GM12891 (cell line): Measurements from ENCODE around the gene TRPV6. TPM values are rescaled to one million over a fixed set of nuclear protein-coding genes. Genes with fewer than 3 reads are reported as not detected.

Source experiments
- DNase-seq: peaks from one replicate; pipeline ENCODE4 v3.0.0; 2011; ENCODE audit warnings: low spot score; ENCODE audit not compliant: insufficient read length
- FAIRE-seq: peaks from 2 replicates; lab custom pipeline; 2011; peaks lifted over from hg19 to GRCh38; lab: Jason Lieb, UNC
- PAX5 ChIP-seq: IDR thresholded peaks from 2 replicates; pipeline ENCODE4 v1.6.1; 2011; ENCODE audit warnings: low read length, moderate library complexity, mild to moderate bottlenecking; ENCODE audit not compliant: insufficient read depth, severe bottlenecking
- POLR2A ChIP-seq: IDR thresholded peaks from 2 replicates; pipeline ENCODE4 v1.6.1; 2011; ENCODE audit warnings: low read depth, low read length, control low read depth
- POLR2AphosphoS5 ChIP-seq: IDR thresholded peaks from 2 replicates; pipeline ENCODE4 v1.6.1; 2011; ENCODE audit warnings: low read depth, low read length, control low read depth
- POU2F2 ChIP-seq: IDR thresholded peaks from 2 replicates; pipeline ENCODE4 v1.6.1; 2011; ENCODE audit warnings: low read depth, mild to moderate bottlenecking, control low read depth, low read length, moderate library complexity
- SPI1 ChIP-seq: IDR thresholded peaks from 2 replicates; pipeline ENCODE4 v1.6.1; 2011; ENCODE audit warnings: low read depth, low read length, control low read depth
- TAF1 ChIP-seq: IDR thresholded peaks from 2 replicates; pipeline ENCODE4 v1.6.1; 2011; ENCODE audit warnings: low read depth, low read length, control low read depth
- polyA plus RNA-seq: library from polyadenylated mRNA; unstranded; fragments of >200 nt; gene quantifications from one replicate; pipeline ENCODE4 v1.2.1, GENCODE V29; 2012; ENCODE audit warnings: low read depth, missing spikeins, inconsistent platforms; ENCODE audit not compliant: missing spikeins

Gene TRPV6
- polyA plus RNA-seq, result 0.04 TPM

GRCh38 chr7:142885311-142886230 is at the start of gene TRPV6:
Gene TRPV6 (minus strand): TSS chr7:142885745.
- FAIRE-seq (no peak), DNase-seq (no peak)
- TF ChIP-seq PAX5 (no peak), SPI1 (no peak), TAF1 (no peak), POLR2A (no peak), POU2F2 (no peak), POLR2AphosphoS5 (no peak)

DNA sequence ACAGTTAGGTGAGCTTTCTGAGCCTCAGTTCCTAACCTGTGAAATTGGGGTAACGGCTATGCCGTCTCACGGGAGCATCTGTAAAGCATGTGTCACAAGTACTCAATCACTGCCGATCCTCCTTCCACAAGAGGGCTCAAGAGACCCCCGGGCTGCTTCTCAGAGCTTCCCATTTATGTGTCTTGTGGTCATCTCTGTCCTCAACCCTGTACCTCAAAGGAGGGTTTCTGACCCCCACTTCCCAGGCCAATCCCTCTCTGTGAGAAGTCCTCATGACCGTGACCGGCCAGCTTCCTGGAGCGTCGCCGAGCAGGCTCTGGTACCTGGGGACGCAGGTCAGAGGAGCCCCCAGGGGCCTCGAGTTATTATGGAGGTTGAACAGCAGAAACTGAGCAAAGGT is 48.5 kb upstream of the TRPV6 start:
- no peak for TF ChIP-seq PAX5
- no peak for TF ChIP-seq TAF1
- TF ChIP-seq POLR2AphosphoS5, result no peak
- TF ChIP-seq SPI1, result no peak
- no peak for TF ChIP-seq POU2F2
- no peak for TF ChIP-seq POLR2A
- FAIRE-seq, result no peak

DNA sequence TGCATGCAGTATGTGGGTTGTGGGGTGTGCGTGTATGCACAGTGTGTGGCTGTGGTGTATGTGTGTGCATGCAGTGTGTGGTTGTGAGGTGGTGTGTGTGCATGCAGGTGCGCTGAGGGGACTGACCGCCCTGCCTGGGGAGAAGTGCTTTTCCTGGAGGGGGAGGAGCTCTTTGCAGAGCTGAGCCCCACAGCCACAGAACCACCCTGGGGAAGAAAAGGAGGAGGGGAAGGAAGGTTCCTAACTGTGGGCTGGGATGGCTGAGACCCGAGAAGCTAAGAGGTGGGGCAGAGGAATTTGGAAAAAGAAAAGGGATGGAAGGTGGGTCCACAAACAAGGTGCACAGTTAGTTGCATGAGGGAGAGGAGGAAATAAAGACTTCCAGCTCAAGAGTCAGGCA is 48.1 kb upstream of the TRPV6 start, which contains the start of gene TRPV5:
Gene TRPV5, minus strand, starts transcription at position 123 of the 400 bp plus-strand sequence. CDS start 287 bp downstream, outside the sequence.
- TF ChIP-seq SPI1, result no peak
- no peak for TF ChIP-seq TAF1
- no peak for TF ChIP-seq PAX5
- no peak for TF ChIP-seq POU2F2
- no peak for TF ChIP-seq POLR2A
- DNase-seq (no peak), FAIRE-seq (no peak)

More for the DNA sequence above, 48.5 kb upstream of the TRPV6 start:
- DNase-seq, result no peak

DNA sequence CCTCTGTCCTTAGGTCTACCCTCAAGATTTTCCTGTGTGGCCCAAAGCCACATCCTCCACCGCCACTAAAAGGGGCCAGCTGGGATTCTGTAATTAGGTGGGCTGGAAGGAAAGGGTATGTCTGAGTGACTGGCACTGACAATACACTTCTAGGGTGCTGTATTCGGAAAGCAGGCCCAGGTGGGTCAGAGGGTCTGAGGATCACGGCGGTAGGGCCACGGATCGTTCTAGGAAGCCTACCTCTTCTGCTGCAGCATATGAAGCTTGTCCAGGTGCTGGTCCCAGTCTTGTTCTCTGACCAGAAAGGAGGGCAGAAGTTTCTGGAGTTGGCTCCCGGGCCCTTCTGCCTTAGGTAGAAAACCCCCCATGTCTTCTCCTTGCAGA is 47.5 kb upstream of the TRPV6 start:
- DNase-seq, result no peak
- FAIRE-seq, result no peak
- TF ChIP-seq TAF1, result no peak
- TF ChIP-seq PAX5, result no peak
- TF ChIP-seq POLR2A, result no peak
- no peak for TF ChIP-seq POU2F2
- no peak for TF ChIP-seq POLR2AphosphoS5
- TF ChIP-seq SPI1, result no peak

DNA sequence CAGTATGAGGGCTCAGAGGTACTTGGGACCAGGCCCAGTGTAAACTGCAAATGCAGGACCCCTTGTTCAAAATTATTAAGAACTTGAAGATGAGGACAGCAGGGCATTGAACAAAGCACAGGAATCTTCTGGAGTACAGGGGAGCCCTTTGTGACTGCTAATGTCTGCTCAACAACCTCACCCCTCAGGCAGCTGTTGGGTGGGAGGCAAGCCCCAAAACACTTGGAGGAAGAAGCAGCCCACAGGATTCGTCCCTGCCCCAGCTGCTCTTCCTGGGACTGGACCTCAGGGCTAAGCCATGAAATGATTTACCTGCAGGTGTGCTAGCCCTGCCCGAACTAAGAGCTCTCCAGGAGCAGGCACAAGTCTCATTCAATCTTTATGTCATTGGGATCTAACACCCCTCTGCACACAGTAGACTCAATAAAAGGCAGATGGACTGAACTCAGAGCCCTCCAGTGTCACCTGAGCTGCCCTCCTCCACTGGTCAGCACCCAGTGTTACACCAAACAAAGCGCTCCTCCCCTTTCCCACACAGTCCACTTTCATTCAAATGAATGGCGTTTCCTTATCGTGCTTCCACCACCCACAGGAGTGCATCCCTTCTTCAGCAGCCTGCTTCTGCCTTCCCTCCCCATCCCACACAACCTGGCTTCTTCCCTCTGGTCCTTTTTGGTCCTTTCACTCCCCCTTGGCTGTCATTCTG is 47.0 kb upstream of the TRPV6 start:
- DNase-seq, result no peak

GRCh38 chr7:142930126-142930730 is 44.7 kb upstream of the TRPV6 start:
- no peak for TF ChIP-seq POLR2A
- no peak for TF ChIP-seq TAF1
- TF ChIP-seq POLR2AphosphoS5, result no peak
- no peak for TF ChIP-seq PAX5
- no peak for TF ChIP-seq POU2F2
- no peak for TF ChIP-seq SPI1
- DNase-seq (no peak), FAIRE-seq (no peak)

More for the DNA sequence above, 47.0 kb upstream of the TRPV6 start:
- FAIRE-seq, result no peak
- TF ChIP-seq POLR2AphosphoS5 (no peak), POLR2A (no peak), PAX5 (no peak), SPI1 (no peak), TAF1 (no peak), POU2F2 (no peak)

DNA sequence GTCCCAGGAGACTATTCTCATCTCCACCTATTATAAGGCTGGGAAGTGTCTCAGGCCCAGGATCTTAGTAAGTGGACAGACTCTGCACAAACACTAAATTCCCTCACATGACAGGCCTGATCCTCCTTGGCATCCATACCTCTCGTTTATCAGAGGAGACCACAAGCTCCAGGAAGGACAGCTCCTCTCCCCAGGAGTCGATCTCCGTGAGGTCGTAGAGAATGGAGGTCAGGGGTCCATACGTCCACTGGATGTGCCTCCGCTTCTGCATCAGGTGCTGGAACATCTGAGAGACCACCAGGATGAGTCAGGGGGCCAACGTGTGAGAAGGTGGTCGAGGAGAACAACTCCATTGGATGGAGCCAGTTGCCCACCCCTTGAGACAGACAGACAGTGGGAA is 42.4 kb upstream of the TRPV6 start:
- DNase-seq, result no peak
- TF ChIP-seq POU2F2 (no peak), PAX5 (no peak), POLR2AphosphoS5 (no peak), POLR2A (no peak), TAF1 (no peak), SPI1 (no peak)
- FAIRE-seq, result no peak

DNA sequence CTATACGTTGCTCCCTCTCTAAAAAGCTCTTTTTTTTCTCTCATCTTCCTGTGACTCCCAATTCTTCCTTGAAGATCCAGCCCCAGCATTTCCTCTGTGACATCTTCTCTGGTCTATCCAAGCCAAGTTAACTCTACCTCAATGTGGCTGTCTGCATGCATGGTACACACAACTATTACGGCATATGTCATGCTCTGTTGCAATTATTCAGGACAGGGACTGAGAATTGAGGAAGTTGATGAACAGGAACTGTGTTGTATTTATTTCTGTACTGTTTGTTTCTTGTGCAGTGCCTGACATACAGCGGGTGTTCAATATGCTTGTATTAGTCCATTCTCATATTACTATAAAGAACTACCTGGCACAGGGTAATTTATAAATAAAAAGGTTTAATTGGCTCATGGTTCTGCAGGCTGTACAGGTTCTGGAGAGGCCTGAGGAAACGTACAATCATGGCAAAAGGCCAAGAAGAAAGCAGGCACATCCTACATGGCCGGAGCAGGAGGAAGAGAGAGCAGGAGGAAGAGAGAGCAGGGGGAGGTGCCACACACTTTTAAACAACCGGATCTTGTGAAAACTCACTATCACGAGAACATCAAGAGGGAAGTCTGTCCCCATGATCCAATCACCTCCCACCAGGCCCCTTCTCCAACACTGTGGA is 41.7 kb upstream of the TRPV6 start:
- no peak for DNase-seq
- FAIRE-seq, result no peak
- TF ChIP-seq POLR2AphosphoS5, result no peak
- no peak for TF ChIP-seq SPI1
- TF ChIP-seq POLR2A, result no peak
- TF ChIP-seq PAX5, result no peak
- no peak for TF ChIP-seq POU2F2
- TF ChIP-seq TAF1, result no peak
